Osteoblast (primary cell): Measurements from ENCODE around the gene CDKAL1. TPM values are rescaled to one million over a fixed set of nuclear protein-coding genes. Genes with fewer than 3 reads are reported as not detected.

Source experiments
- DNase-seq: peaks from one replicate; pipeline ENCODE4 v3.0.0; 2011; ENCODE audit warnings: low spot score, mixed read lengths; ENCODE audit not compliant: insufficient read length; ENCODE audit errors: missing footprints
- H2AFZ ChIP-seq: 2 replicates; pipeline ENCODE4 v1.6.0; 2011; ENCODE audit warnings: mild to moderate bottlenecking, low read length
- H3K27ac ChIP-seq: 2 replicates; pipeline ENCODE4 v1.5.1; 2011; ENCODE audit warnings: mild to moderate bottlenecking, low read depth, low read length, moderate library complexity
- H3K27me3 ChIP-seq: 2 replicates; pipeline ENCODE4 v1.6.0; 2012; ENCODE audit warnings: mild to moderate bottlenecking, control low read depth, inconsistent platforms, low read length, moderate library complexity; ENCODE audit not compliant: insufficient read depth
- H3K36me3 ChIP-seq: 2 replicates; pipeline ENCODE4 v1.5.1; 2011; ENCODE audit warnings: mild to moderate bottlenecking, low read length, control low read depth, moderate library complexity; ENCODE audit not compliant: insufficient read depth
- H3K4me1 ChIP-seq: 2 replicates; pipeline ENCODE4 v1.5.1; 2011; ENCODE audit warnings: mild to moderate bottlenecking, low read length, control low read depth, moderate library complexity; ENCODE audit not compliant: insufficient read depth
- H3K4me2 ChIP-seq: 2 replicates; pipeline ENCODE4 v1.6.0; 2011; ENCODE audit warnings: mild to moderate bottlenecking, low read length; ENCODE audit not compliant: insufficient read depth
- H3K4me3 ChIP-seq: fragments of 200-600 bp; sonication (generic); 3 replicates; pipeline ENCODE4 v1.5.1; 2012; ENCODE audit warnings: mild to moderate bottlenecking, low read length, inconsistent platforms; ENCODE audit not compliant: insufficient read depth
- H3K79me2 ChIP-seq: 2 replicates; pipeline ENCODE4 v1.6.0; 2012; ENCODE audit warnings: mild to moderate bottlenecking, low read length, control low read depth, inconsistent platforms; ENCODE audit not compliant: insufficient read depth
- H3K9me3 ChIP-seq: 2 replicates; pipeline ENCODE4 v1.5.1; 2011; ENCODE audit warnings: low read depth, low read length, control low read depth
- H4K20me1 ChIP-seq: 2 replicates; pipeline ENCODE4 v1.6.0; 2012; ENCODE audit warnings: mild to moderate bottlenecking, low read length, control low read depth; ENCODE audit not compliant: insufficient read depth
- total RNA-seq: library from RNA; depleted of rRNA; stranded (reverse); fragments of >200 nt; gene quantifications from 2 replicates; pipeline ENCODE4 v1.2.3, GENCODE V29; 2012
- TF ChIP-seq, protein P1 (sequence below): IDR thresholded peaks from 2 replicates; pipeline ENCODE4 v1.5.1; 2011; ENCODE audit warnings: mild to moderate bottlenecking, low read depth, low read length, moderate library complexity; ENCODE audit errors: extremely low read depth

Gene CDKAL1
- total RNA-seq, 1 donor: 18.5 TPM

DNA sequence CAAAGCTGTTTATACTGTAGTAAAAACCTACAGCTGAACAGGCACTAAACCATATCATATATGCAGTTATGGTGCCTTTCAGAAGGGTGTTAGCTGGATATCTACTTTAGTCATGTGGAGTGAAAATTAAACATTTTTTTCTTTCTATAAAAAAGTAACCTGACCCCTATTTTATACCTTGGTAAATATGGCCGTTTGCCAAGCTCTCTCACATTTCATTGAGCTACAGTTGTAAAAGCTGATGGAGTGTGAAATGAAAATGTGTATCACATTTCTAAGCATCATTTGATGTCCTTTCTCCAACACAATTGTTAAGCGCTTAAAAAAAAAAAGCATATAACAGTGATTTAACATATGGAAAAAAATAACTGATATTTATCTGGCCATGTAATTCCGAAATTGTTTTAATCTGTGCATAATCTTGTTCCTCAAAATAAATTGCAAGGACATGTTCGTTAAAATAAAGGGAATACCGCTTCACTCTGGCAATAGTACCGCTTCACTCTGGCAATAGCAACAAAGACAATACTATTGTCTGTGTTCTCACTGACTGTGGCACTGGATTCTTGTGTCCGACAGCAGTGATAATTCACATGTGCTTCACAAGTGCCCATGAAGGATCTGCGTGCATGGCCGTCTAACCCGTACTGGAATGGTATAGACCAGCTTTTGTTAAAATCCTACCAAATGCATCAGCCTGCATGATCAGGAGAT is 667.5 kb downstream of the CDKAL1 start:
- no peaks in the 10 kb centered on the region for H4K20me1 ChIP-seq
- TF ChIP-seq, protein P1, sequence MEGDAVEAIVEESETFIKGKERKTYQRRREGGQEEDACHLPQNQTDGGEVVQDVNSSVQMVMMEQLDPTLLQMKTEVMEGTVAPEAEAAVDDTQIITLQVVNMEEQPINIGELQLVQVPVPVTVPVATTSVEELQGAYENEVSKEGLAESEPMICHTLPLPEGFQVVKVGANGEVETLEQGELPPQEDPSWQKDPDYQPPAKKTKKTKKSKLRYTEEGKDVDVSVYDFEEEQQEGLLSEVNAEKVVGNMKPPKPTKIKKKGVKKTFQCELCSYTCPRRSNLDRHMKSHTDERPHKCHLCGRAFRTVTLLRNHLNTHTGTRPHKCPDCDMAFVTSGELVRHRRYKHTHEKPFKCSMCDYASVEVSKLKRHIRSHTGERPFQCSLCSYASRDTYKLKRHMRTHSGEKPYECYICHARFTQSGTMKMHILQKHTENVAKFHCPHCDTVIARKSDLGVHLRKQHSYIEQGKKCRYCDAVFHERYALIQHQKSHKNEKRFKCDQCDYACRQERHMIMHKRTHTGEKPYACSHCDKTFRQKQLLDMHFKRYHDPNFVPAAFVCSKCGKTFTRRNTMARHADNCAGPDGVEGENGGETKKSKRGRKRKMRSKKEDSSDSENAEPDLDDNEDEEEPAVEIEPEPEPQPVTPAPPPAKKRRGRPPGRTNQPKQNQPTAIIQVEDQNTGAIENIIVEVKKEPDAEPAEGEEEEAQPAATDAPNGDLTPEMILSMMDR: no peak
- no peak overlapping the region for H2AFZ ChIP-seq
- no peak overlapping the region for H3K4me2 ChIP-seq
- H3K36me3 ChIP-seq: no peaks in the 10 kb centered on the region
- H3K27ac ChIP-seq: no peak overlapping the region
- no peak for DNase-seq
- H3K4me1 ChIP-seq: no peaks in the 10 kb centered on the region
- H3K9me3 ChIP-seq: no peaks in the 10 kb centered on the region
- H3K4me3 ChIP-seq: no peak overlapping the region
- no peaks in the 10 kb centered on the region for H3K27me3 ChIP-seq
- no peaks in the 10 kb centered on the region for H3K79me2 ChIP-seq

DNA sequence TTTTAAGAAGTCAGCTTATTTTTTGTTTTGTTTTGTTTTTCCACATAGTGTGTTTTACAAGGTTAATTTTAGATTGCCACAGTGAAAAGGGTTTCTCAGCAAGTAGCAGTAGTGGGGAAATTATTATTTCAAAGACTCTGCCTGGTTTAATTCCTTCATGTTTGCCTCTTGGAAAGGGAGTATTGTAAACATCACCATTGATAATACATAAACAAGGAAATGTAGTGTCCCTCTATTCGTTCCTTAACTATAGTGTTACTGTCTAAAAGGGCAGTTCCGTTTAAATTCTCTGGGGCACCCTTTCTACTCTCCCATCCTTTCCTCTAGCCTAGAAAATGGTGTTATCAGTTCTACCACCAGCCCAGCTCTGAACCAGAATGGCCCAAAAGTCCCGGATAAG is 668.3 kb downstream of the CDKAL1 start:
- Histone ChIP-seq H3K4me3 (no peak overlapping the region), H3K9me3 (no peaks in the 10 kb centered on the region), H2AFZ (no peak overlapping the region)

DNA sequence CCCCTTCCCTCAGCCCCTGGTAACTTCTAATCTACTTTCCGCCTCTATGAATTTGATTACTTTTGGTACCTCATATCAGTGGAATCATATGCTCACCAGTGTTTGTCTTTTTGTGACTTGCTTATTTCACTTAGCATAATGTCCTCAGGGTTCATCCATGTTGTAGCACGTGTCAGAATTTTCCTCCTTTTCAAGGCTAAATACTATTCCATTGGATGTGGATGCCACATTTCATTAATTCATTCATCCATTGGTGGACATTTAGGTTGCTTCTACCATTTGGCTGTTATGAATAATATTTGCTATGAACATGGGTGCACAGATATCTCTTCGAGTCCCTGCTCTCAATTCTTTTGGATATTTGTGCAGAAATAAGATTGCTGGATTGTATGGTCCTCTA is 670.7 kb downstream of the CDKAL1 start:
- no peak overlapping the region for H3K4me2 ChIP-seq
- H3K27ac ChIP-seq: no peak overlapping the region
- no peak for DNase-seq
- no peaks in the 10 kb centered on the region for H3K79me2 ChIP-seq
- no peaks in the 10 kb centered on the region for H3K4me1 ChIP-seq
- no peak overlapping the region for H2AFZ ChIP-seq
- H3K36me3 ChIP-seq: no peaks in the 10 kb centered on the region
- no peak overlapping the region for H3K4me3 ChIP-seq
- no peaks in the 10 kb centered on the region for H3K9me3 ChIP-seq
- TF ChIP-seq, protein P1: no peak
- H4K20me1 ChIP-seq: no peaks in the 10 kb centered on the region
- no peaks in the 10 kb centered on the region for H3K27me3 ChIP-seq

More for the DNA sequence above, 668.3 kb downstream of the CDKAL1 start:
- TF ChIP-seq, protein P1: no peak
- Histone ChIP-seq H3K36me3 (no peaks in the 10 kb centered on the region), H3K4me2 (no peak overlapping the region), H3K4me1 (no peaks in the 10 kb centered on the region), H3K27me3 (no peaks in the 10 kb centered on the region), H4K20me1 (no peaks in the 10 kb centered on the region), H3K79me2 (no peaks in the 10 kb centered on the region), H3K27ac (no peak overlapping the region)
- no peak for DNase-seq

DNA sequence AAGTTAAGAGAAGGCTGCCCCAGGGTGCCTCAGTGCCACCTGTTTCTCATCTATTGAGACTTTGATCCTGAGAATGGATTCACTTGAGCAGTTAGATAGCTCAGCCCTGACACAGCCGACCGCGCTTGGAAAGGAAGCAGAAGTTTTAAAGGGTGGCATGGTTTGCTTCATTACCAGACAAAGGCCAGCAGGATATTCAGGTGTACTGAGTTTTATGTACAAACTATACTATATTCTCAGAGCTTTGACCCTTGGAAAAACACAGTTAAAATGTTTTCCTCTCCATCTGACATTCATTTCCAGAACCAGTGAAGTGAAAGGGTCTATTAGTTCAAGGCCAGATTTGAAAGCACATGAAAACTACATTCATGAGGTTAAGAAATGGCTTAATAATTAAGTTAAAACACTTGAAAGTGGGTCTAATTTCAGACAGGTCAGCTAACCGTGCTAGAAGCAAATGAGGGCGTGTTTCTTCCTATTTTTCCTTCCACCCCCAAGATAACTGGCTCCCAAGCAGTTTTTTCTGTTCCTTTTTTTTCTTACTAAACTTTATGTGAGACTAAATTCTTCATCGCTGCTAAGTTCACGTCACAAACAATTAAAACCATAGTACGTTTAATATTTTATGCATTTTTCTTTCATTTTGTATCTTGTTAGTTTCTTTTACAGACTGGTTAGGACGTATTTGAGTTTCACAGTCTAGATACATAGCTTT is 674.0 kb downstream of the CDKAL1 start:
- H3K79me2 ChIP-seq: no peaks in the 10 kb centered on the region
- no peak overlapping the region for H2AFZ ChIP-seq
- no peaks in the 10 kb centered on the region for H4K20me1 ChIP-seq
- no peaks in the 10 kb centered on the region for H3K4me1 ChIP-seq
- no peak for DNase-seq
- no peaks in the 10 kb centered on the region for H3K36me3 ChIP-seq
- TF ChIP-seq, protein P1: no peak
- no peaks in the 10 kb centered on the region for H3K9me3 ChIP-seq
- no peak overlapping the region for H3K4me2 ChIP-seq
- no peak overlapping the region for H3K27ac ChIP-seq
- no peaks in the 10 kb centered on the region for H3K27me3 ChIP-seq
- H3K4me3 ChIP-seq: no peak overlapping the region
